Thyroid gland (tissue), 4 donors: ENCODE results near the gene SHOC2.

Experiments
- POLR2A ChIP-seq, 2 donors: fragments of 450-650 bp; IDR thresholded peaks; one replicate each; pipeline ENCODE4 v1.6.1; 2017; ENCODE audit warnings: antibody characterized with exemption in 2 of 2, mild to moderate bottlenecking in 2 of 2, moderate library complexity in 1 of 2
- TF ChIP-seq, protein P1 (sequence below), 6 experiments: fragments of 200-600 bp in 3 of 6; fragments of 450-650 bp in 3 of 6; sonication (generic) in 3 of 6; IDR thresholded peaks; one replicate each; pipeline ENCODE4 v1.5.1; 2016 to 2019; ENCODE audit warnings: antibody characterized with exemption in 6 of 6, mild to moderate bottlenecking in 2 of 6, inconsistent platforms in 1 of 6, moderate library complexity in 1 of 6

DNA sequence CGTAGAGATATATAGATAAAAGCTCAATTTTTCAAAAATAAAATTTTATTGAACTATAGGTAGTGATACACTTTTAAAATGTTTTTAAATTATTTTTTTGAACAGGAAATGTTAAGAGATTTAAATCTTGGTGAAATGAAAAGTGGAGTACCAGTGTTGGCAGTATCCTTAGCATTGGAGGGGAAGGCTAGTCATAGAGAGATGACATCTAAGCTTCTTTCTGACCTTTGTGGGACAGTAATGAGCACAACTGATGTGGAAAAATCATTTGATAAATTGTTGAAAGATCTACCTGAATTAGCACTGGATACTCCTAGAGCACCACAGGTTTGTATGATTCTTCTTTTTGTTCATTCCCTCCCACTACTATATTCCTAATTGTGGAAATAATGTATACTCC, 31.8 kb upstream of the SHOC2 start:
- TF ChIP-seq, protein P1, sequence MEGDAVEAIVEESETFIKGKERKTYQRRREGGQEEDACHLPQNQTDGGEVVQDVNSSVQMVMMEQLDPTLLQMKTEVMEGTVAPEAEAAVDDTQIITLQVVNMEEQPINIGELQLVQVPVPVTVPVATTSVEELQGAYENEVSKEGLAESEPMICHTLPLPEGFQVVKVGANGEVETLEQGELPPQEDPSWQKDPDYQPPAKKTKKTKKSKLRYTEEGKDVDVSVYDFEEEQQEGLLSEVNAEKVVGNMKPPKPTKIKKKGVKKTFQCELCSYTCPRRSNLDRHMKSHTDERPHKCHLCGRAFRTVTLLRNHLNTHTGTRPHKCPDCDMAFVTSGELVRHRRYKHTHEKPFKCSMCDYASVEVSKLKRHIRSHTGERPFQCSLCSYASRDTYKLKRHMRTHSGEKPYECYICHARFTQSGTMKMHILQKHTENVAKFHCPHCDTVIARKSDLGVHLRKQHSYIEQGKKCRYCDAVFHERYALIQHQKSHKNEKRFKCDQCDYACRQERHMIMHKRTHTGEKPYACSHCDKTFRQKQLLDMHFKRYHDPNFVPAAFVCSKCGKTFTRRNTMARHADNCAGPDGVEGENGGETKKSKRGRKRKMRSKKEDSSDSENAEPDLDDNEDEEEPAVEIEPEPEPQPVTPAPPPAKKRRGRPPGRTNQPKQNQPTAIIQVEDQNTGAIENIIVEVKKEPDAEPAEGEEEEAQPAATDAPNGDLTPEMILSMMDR (IDR thresholded peaks at IDR 0.05): no peak
- no peak for TF ChIP-seq POLR2A (IDR thresholded peaks at IDR 0.05)
